Stimulated activated CD8-positive, alpha-beta memory T cell treated with anti-CD3 and anti-CD28 coated beads, Interleukin-4, amount 100 ng/mL, for 48 hours (primary cell): ENCODE results near the gene HIGD1A.
"Not testable (repeated sequence)": the region's sequence is repeated elsewhere in the genome, so short reads cannot be mapped to it uniquely, and the experiment has no call there.

ENCODE experiments used
- DNase-seq: peaks from one replicate; pipeline ENCODE4 v3.0.0-alpha.2; 2020

Gene HIGD1A

GRCh38 chr3:42827654-42828053, 23.4 kb upstream of the HIGD1A start:
- DNase-seq, result no peak

GRCh38 chr3:42827023-42827422, 22.7 kb upstream of the HIGD1A start:
- no peak for DNase-seq

GRCh38 chr3:42826141-42826540, 21.9 kb upstream of the HIGD1A start:
- DNase-seq, result no peak

- DNase-seq, result no peak
Observed at GRCh38 chr3:42823351-42823750, 19.1 kb upstream of the HIGD1A start.

GRCh38 chr3:42822828-42823227, 18.5 kb upstream of the HIGD1A start:
- no peak for DNase-seq

GRCh38 chr3:42820746-42821051, 16.4 kb upstream of the HIGD1A start:
- DNase-seq, result no peak

- no peak for DNase-seq
Observed at GRCh38 chr3:42819351-42819965, 15.2 kb upstream of the HIGD1A start.

- no peak for DNase-seq
Observed at GRCh38 chr3:42815826-42816225, 11.5 kb upstream of the HIGD1A start.

- DNase-seq, result no peak
Observed at GRCh38 chr3:42814914-42815507, 10.7 kb upstream of the HIGD1A start.

- DNase-seq, result no peak
Observed at GRCh38 chr3:42814246-42814645, 10.0 kb upstream of the HIGD1A start.

- not testable (repeated sequence) for DNase-seq
Observed at GRCh38 chr3:42811118-42811883, 7.0 kb upstream of the HIGD1A start.

GRCh38 chr3:42810706-42811105, 6.4 kb upstream of the HIGD1A start:
- not testable (repeated sequence) for DNase-seq

- DNase-seq, result no peak
Observed at GRCh38 chr3:42809202-42809601, 4.9 kb upstream of the HIGD1A start, which contains the start of gene ACKR2. Gene ACKR2 (plus strand): TSS chr3:42809445. CDS start chr3:42864503, 55,058 bp downstream.

GRCh38 chr3:42807929-42808328, 3.6 kb upstream of the HIGD1A start:
- no peak for DNase-seq

GRCh38 chr3:42805141-42805821, 991 bp upstream of the HIGD1A start:
- no peak for DNase-seq

GRCh38 chr3:42804831-42805132, 492 bp upstream of the HIGD1A start:
- DNase-seq, result no peak

GRCh38 chr3:42803414-42804105, 730 bp downstream of the HIGD1A start:
- no peak for DNase-seq

- DNase-seq, result no peak
Observed at GRCh38 chr3:42802876-42803413, 1.3 kb downstream of the HIGD1A start.

- no peak for DNase-seq
Observed at GRCh38 chr3:42801784-42802183, 2.5 kb downstream of the HIGD1A start.

GRCh38 chr3:42801048-42801620, 3.2 kb downstream of the HIGD1A start:
- DNase-seq, result no peak

GRCh38 chr3:42800251-42800650, 4.0 kb downstream of the HIGD1A start:
- no peak for DNase-seq

- no peak for DNase-seq
Observed at GRCh38 chr3:42799376-42799775, 4.9 kb downstream of the HIGD1A start.
